Gastrocnemius medialis (tissue), 4 donors: ENCODE measurements around the gene SS18L1.

Source experiments
- POLR2A ChIP-seq, 2 donors: fragments of 450-650 bp; IDR thresholded peaks; one replicate each; pipeline ENCODE4 v1.6.1; 2017; ENCODE audit warnings: antibody characterized with exemption in 2 of 2, mild to moderate bottlenecking in 2 of 2, moderate library complexity in 2 of 2
- TF ChIP-seq, protein P1 (sequence below), 5 experiments: fragments of 450-650 bp in 3 of 5; fragments of 200-600 bp in 2 of 5; sonication (generic) in 2 of 5; IDR thresholded peaks in 4 of 5; conservative IDR thresholded peaks in 1 of 5; 1 replicate in 4 of 5; 2 replicates in 1 of 5; pipeline ENCODE4 v1.5.1; 2016 to 2019; ENCODE audit warnings: antibody characterized with exemption in 5 of 5, mild to moderate bottlenecking in 3 of 5, moderate library complexity in 3 of 5

DNA sequence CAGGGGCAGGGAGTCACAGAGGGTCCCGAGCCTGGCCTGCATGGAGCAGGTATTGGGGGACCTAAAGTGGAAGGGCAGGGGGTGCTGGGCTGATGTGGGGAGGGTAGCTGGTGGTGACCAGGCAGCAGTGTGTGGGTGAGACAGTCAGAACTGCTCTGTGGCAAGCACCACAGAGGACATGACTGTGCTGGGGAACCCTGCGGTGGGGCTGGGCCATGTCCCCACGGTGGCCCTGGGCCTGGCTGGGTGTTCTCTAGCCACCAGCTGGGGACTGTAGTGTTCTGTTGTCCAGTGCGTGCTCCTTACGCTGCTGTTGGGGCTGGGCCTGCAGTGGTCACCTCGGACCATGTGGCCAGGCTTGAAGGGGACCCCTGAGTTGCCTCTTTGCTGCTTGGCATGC, 3.6 kb downstream of the SS18L1 start:
- TF ChIP-seq, protein P1, sequence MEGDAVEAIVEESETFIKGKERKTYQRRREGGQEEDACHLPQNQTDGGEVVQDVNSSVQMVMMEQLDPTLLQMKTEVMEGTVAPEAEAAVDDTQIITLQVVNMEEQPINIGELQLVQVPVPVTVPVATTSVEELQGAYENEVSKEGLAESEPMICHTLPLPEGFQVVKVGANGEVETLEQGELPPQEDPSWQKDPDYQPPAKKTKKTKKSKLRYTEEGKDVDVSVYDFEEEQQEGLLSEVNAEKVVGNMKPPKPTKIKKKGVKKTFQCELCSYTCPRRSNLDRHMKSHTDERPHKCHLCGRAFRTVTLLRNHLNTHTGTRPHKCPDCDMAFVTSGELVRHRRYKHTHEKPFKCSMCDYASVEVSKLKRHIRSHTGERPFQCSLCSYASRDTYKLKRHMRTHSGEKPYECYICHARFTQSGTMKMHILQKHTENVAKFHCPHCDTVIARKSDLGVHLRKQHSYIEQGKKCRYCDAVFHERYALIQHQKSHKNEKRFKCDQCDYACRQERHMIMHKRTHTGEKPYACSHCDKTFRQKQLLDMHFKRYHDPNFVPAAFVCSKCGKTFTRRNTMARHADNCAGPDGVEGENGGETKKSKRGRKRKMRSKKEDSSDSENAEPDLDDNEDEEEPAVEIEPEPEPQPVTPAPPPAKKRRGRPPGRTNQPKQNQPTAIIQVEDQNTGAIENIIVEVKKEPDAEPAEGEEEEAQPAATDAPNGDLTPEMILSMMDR (IDR thresholded peaks at IDR 0.05 in 4 of 5, conservative IDR thresholded peaks at IDR 0.05 in 1 of 5) = no peak
- no peak for TF ChIP-seq POLR2A (IDR thresholded peaks at IDR 0.05)
